ENCODE results near the gene HLA-G.

GRCh38 chr6:29797966-29798365, 29.7 kb upstream of the HLA-G start:
- TF ChIP-seq CTCF (IDR thresholded peaks at IDR 0.05; ENCODE audit: low read depth, low read length) (no peak), EZH2phosphoT487 (IDR thresholded peaks at IDR 0.05; ENCODE audit: low read depth) (no peak)
